Measurements from ENCODE around the gene ZNF317.
"Not testable (repeated sequence)": the region's sequence is repeated elsewhere in the genome, so short reads cannot be mapped to it uniquely, and the experiment has no call there.

The ZNF317 gene

GRCh38 chr19:9178901-9179300 lies 38.7 kb downstream of the ZNF317 start, which contains the start of gene OR7D2:
OR7D2 (plus strand) TSS chr19:9178979; CDS start chr19:9185782, 6,803 bp downstream.
- DNase-seq: no peak

GRCh38 chr19:9183000-9183399 lies 42.8 kb downstream of the ZNF317 start:
- DNase-seq: no peak

DNA sequence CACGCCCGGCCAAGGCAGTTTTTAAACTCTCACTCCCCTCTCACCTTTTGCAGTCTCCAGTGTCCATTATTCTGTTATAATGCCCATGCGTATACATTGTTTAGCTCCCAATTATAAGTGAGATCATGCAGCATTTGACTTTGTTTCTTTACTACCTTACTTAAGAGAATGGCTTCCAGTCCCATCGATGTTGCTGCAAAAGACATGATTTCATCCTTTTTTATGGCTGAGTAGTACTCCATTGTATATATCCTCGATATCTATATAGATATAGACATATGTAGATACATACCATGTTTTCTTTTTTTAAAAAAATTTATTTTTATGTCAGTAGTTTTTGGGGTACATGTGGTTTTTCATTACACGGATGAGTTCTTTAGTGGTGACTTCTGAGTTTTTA lies 47.0 kb downstream of the ZNF317 start:
- no peak for DNase-seq

DNA sequence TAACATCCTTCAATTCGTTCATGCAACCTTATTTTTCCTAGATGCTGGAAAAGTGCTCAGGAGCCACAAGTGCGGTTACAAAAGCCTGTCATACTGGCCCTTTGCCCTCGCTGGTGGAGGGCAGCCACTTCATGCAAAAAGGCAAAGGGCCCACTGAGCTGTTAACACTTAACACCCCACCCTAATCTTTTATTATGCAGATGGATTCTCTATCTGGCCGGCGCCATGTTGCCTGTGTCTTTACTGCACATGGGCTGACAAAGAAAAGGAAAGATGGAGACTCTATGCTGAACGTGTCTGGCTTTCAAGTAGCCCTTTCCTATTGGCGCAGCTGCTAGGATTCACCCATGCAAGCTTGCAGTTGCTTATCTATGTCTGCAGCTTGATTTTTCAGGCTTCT lies 49.3 kb downstream of the ZNF317 start:
- DNase-seq: no peak

GRCh38 chr19:9198044-9198443 lies 57.8 kb downstream of the ZNF317 start:
- not testable (repeated sequence) for DNase-seq

DNA sequence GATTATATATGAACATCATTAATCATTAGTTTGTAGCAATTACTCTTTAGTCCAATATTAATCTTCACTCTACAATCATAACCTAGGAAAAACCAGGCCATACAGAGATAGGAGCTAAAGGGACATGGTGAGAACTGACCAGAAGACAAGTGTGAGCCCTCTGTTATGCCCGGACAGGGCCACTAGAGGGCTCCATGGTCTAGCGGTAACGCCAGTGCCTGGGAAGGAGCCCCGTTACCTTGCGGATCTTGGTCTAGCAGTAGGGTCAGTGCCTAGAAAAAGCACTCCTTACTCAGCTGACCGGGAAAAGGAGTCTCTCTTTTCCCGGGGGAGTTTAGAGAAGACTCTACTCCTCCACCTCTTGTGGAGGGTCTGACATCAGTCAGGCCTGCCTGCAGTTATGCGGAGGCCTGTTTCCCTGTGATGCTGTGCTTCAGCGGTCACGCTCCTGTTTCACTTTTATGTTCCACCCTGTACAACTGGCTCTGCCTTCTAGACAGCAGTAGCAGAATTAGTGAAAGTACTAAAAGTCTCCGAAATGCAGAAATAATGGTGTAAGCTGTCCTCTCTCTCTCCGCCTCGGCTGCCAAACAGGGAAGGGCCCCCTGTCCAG lies 65.4 kb downstream of the ZNF317 start:
- peak; percentile 68 for DNase-seq

Data from CD4-positive, alpha-beta T cell treated with Interleukin-6 for 4 hours (primary cell).